ENCODE results near the gene SMARCB1.

Gene SMARCB1

GRCh38 chr22:23837911-23838680, 51.3 kb downstream of the SMARCB1 start:
- Histone ChIP-seq H2AFZ (no peak overlapping the region), H3K4me1 (no peaks in the 10 kb centered on the region), H3K9me3 (ENCODE audit: control insufficient read depth, low read length) (no peaks in the 10 kb centered on the region), H3K4me2 (ENCODE audit: low read length) (no peak overlapping the region), H3K36me3 (ENCODE audit: control insufficient read depth, insufficient read depth, low read length) (no peaks in the 10 kb centered on the region), H3K4me3 (ENCODE audit: low read depth, low read length) (no peak overlapping the region), H3K27me3 (ENCODE audit: control insufficient read depth, insufficient read depth, low read length) (no peaks in the 10 kb centered on the region), H3K27ac (no peak overlapping the region), H3K79me2 (no peaks in the 10 kb centered on the region), H3K9ac (no peak overlapping the region)
- no peak for TF ChIP-seq CTCF (IDR thresholded peaks at IDR 0.05)

GRCh38 chr22:23838681-23839468, 52.1 kb downstream of the SMARCB1 start, which contains the start of gene DERL3:
TSS of gene DERL3 (minus strand) at chr22:23839006. CDS start at chr22:23838987, 19 bp downstream.
- Histone ChIP-seq H3K9ac (no peak within 1 kb of the TSS), H3K36me3 (ENCODE audit: control insufficient read depth, insufficient read depth, low read length) (no peaks in the 10 kb centered on the region), H2AFZ (peak within 1 kb of the TSS; percentile 79), H3K27ac (no peak within 1 kb of the TSS), H3K9me3 (ENCODE audit: control insufficient read depth, low read length) (no peaks in the 10 kb centered on the region), H3K4me2 (ENCODE audit: low read length) (peak within 1 kb of the TSS; percentile 88), H3K79me2 (no peaks in the 10 kb centered on the region), H3K4me1 (no peaks in the 10 kb centered on the region), H3K4me3 (ENCODE audit: low read depth, low read length) (peak within 1 kb of the TSS; percentile 62), H3K27me3 (ENCODE audit: control insufficient read depth, insufficient read depth, low read length) (no peaks in the 10 kb centered on the region)
- TF ChIP-seq CTCF (IDR thresholded peaks at IDR 0.05) = no peak

GRCh38 chr22:23840026-23840425, 53.3 kb downstream of the SMARCB1 start:
- no peak overlapping the region for H3K27ac ChIP-seq
- TF ChIP-seq CTCF (IDR thresholded peaks at IDR 0.05) = no peak
- H3K9ac ChIP-seq = no peak overlapping the region
- no peak overlapping the region for H3K4me3 ChIP-seq (ENCODE audit: low read depth, low read length)
- no peaks in the 10 kb centered on the region for H3K27me3 ChIP-seq (ENCODE audit: control insufficient read depth, insufficient read depth, low read length)
- H2AFZ ChIP-seq = no peak overlapping the region
- no peak overlapping the region for H3K4me2 ChIP-seq (ENCODE audit: low read length)
- H3K9me3 ChIP-seq (ENCODE audit: control insufficient read depth, low read length) = no peaks in the 10 kb centered on the region
- H3K79me2 ChIP-seq = no peaks in the 10 kb centered on the region
- H3K4me1 ChIP-seq = peaks cover 5% of the 10 kb centered on the region
- no peaks in the 10 kb centered on the region for H3K36me3 ChIP-seq (ENCODE audit: control insufficient read depth, insufficient read depth, low read length)

DNA sequence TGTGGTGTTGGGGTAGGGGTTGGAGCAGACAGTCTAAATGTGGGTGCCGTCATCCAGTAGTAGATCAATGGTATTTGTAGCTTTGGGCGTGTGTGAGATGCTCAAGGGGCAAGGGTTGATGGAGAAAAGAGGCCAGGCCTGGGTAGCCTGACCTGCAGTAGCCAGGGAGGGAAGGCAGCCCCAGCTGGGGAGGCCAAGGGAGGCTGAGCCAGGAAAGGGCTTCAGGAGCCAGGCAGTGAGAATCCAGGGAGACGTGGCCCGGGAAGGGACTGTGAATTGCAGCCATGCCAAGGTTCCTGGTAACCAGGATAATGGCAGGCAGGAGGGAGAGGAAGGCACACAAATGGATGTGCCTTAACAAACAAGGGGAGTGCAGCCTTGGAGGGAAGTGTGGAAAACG, 54.5 kb downstream of the SMARCB1 start:
- Histone ChIP-seq H3K9ac (no peak overlapping the region), H3K4me2 (ENCODE audit: low read length) (no peak overlapping the region), H3K27ac (no peak overlapping the region), H3K36me3 (ENCODE audit: control insufficient read depth, insufficient read depth, low read length) (no peaks in the 10 kb centered on the region), H3K4me1 (peaks cover 9% of the 10 kb centered on the region), H2AFZ (no peak overlapping the region), H3K27me3 (ENCODE audit: control insufficient read depth, insufficient read depth, low read length) (no peaks in the 10 kb centered on the region), H3K79me2 (no peaks in the 10 kb centered on the region), H3K9me3 (ENCODE audit: control insufficient read depth, low read length) (no peaks in the 10 kb centered on the region), H3K4me3 (ENCODE audit: low read depth, low read length) (no peak overlapping the region)
- TF ChIP-seq CTCF (IDR thresholded peaks at IDR 0.05) = no peak
